H1 (cell line): ENCODE data around the gene TNIK.
"Not testable (repeated sequence)": the region's sequence is repeated elsewhere in the genome, so short reads cannot be mapped to it uniquely, and the experiment has no call there.

Source experiments
- BCL11A ChIP-seq, 2 experiments: IDR thresholded peaks; one replicate each; pipeline ENCODE4 v1.6.1; 2011; ENCODE audit warnings: low read depth in 2 of 2, low read length in 2 of 2, mild to moderate bottlenecking in 2 of 2
- CREB1 ChIP-seq: IDR thresholded peaks from 2 replicates; pipeline ENCODE4 v1.6.1; 2012; ENCODE audit warnings: inconsistent platforms
- CTCF ChIP-seq, 3 experiments: IDR thresholded peaks; 1 replicate in 2 of 3; 2 replicates in 1 of 3; pipeline versions ENCODE4 v1.5.1 to v1.6.1; 2011; ENCODE audit warnings: low read length in 3 of 3, mild to moderate bottlenecking in 3 of 3, inconsistent platforms in 2 of 3, low read depth in 1 of 3, moderate library complexity in 1 of 3; ENCODE audit not compliant: insufficient read depth in 1 of 3; ENCODE audit errors: control extremely low read depth in 1 of 3
- EP300 ChIP-seq, 2 experiments: IDR thresholded peaks; 1 replicate in 1 of 2; 2 replicates in 1 of 2; pipeline ENCODE4 v1.6.1; 2011 to 2012; ENCODE audit warnings: low read depth in 2 of 2, low read length in 2 of 2, mild to moderate bottlenecking in 2 of 2, borderline replicate concordance in 1 of 2, inconsistent platforms in 1 of 2, moderate library complexity in 1 of 2
- JUN ChIP-seq: IDR thresholded peaks from 2 replicates; pipeline ENCODE4 v1.6.1; 2011; ENCODE audit warnings: low read depth, mild to moderate bottlenecking, improper control_type of control experiment, low read length
- KDM5A ChIP-seq: fragments of 200-600 bp; IDR thresholded peaks from 2 replicates; pipeline ENCODE4 v1.7.1; 2012; ENCODE audit warnings: mild to moderate bottlenecking, low read length, inconsistent platforms, mixed read lengths
- MAX ChIP-seq: IDR thresholded peaks from 2 replicates; pipeline ENCODE4 v1.6.1; 2012; ENCODE audit warnings: inconsistent platforms
- POLR2A ChIP-seq, 2 experiments: IDR thresholded peaks; 1 replicate in 1 of 2; 2 replicates in 1 of 2; pipeline ENCODE4 v1.6.1; 2011; ENCODE audit warnings: low read depth in 2 of 2, low read length in 2 of 2, mild to moderate bottlenecking in 2 of 2; ENCODE audit errors: control extremely low read depth in 1 of 2
- POLR2AphosphoS5 ChIP-seq: IDR thresholded peaks from 2 replicates; pipeline ENCODE4 v1.6.1; 2011; ENCODE audit warnings: low read depth, low read length
- RAD21 ChIP-seq, 2 experiments: IDR thresholded peaks in 1 of 2; conservative IDR thresholded peaks in 1 of 2; 2 replicates each; pipeline ENCODE4 v1.6.1; 2011; ENCODE audit warnings: low read depth in 2 of 2, low read length in 2 of 2, improper control_type of control experiment in 1 of 2, inconsistent platforms in 1 of 2, mild to moderate bottlenecking in 1 of 2, moderate library complexity in 1 of 2
- RNF2 ChIP-seq: fragments of 200-900, 300-1000 bp; sonication (generic); IDR thresholded peaks from 2 replicates; pipeline ENCODE4 v1.7.1; 2016; ENCODE audit warnings: borderline replicate concordance, low read depth, mild to moderate bottlenecking, antibody characterized with exemption, low read length; ENCODE audit not compliant: poor library complexity, severe bottlenecking; ENCODE audit errors: missing control alignments
- SIN3A ChIP-seq, 2 experiments: IDR thresholded peaks in 1 of 2; conservative IDR thresholded peaks in 1 of 2; 2 replicates each; pipeline ENCODE4 v1.6.1; 2011 to 2012; ENCODE audit warnings: low read length in 2 of 2, improper control_type of control experiment in 1 of 2, low read depth in 1 of 2, mild to moderate bottlenecking in 1 of 2
- YY1 ChIP-seq: IDR thresholded peaks from 2 replicates; pipeline ENCODE4 v1.6.1; 2011; ENCODE audit warnings: low read depth, mild to moderate bottlenecking, low read length
- ZNF274 ChIP-seq: IDR thresholded peaks from 2 replicates; pipeline ENCODE4 v1.7.0; 2012; ENCODE audit warnings: low read length, borderline replicate concordance; ENCODE audit errors: extremely low read depth

- TF ChIP-seq BCL11A (IDR thresholded peaks at IDR 0.05; ENCODE audit: low read depth in 2 of 2, low read length in 2 of 2); POLR2AphosphoS5; CREB1; CTCF (IDR thresholded peaks at IDR 0.05; ENCODE audit: control extremely low read depth in 1 of 3, insufficient read depth in 1 of 3, low read depth in 1 of 3, low read length in 3 of 3); JUN; SIN3A (conservative IDR thresholded peaks at IDR 0.05 in 1 of 2, IDR thresholded peaks at IDR 0.05 in 1 of 2; ENCODE audit: low read depth in 1 of 2, low read length in 2 of 2); EP300 (IDR thresholded peaks at IDR 0.05; ENCODE audit: borderline replicate concordance in 1 of 2, low read depth in 2 of 2, low read length in 2 of 2); POLR2A (IDR thresholded peaks at IDR 0.05; ENCODE audit: control extremely low read depth in 1 of 2, low read depth in 2 of 2, low read length in 2 of 2); MAX; ZNF274; RAD21 (IDR thresholded peaks at IDR 0.05 in 1 of 2, conservative IDR thresholded peaks at IDR 0.05 in 1 of 2; ENCODE audit: low read depth in 2 of 2, low read length in 2 of 2); KDM5A; YY1; RNF2: not testable (repeated sequence)
Observed at GRCh38 chr3:171305823-171306222, 154.4 kb downstream of the TNIK start.
